OCI-LY1 (cell line): ENCODE results near the gene IFI44L.

Experiments
- CTCF ChIP-seq: fragments of 200-600 bp; sonication (generic), shearing (Covaris generic); IDR thresholded peaks from 2 replicates; pipeline ENCODE4 v1.5.1; 2017; ENCODE audit warnings: mild to moderate bottlenecking, antibody characterized with exemption, low read length, moderate library complexity, mixed read lengths
- EZH2 ChIP-seq: fragments of 200-600 bp; sonication (generic), shearing (Covaris generic); IDR thresholded peaks from 2 replicates; pipeline ENCODE4 v1.8.0; 2017; ENCODE audit warnings: borderline replicate concordance, mixed run types, mild to moderate bottlenecking, antibody characterized with exemption, low read length, moderate library complexity, mixed read lengths

- TF ChIP-seq EZH2 (no peak), CTCF (peak; percentile 83)
Measured at GRCh38 chr1:78676347-78676982, 56.2 kb downstream of the IFI44L start.
